K562 (cell line): ENCODE results near the gene ROBO2. TPM values are rescaled to one million over a fixed set of nuclear protein-coding genes. Genes with fewer than 3 reads are reported as not detected.

ENCODE experiments used
- ATAC-seq: fragments of 200-7000 bp; cut with Tn5 transposase; 3 replicates; pipeline ENCODE4 v1.9.1; 2020; ENCODE audit warnings: moderate library complexity
- BruUV-seq: library from RNA; stranded (reverse); fragments of 400-500 nt; replicated peaks from 2 replicates; lab custom pipeline; 2021; lab: Mats Ljungman, UMichigan
- CTCF ChIA-PET: fragments of 300-600 bp; formaldehyde crosslinking; extraction: SDS; loops from one replicate; lab custom pipeline; 2021; ENCODE audit warnings: low intra/inter-chr PET ratio; lab: Yijun Ruan, JAX
- POLR2A ChIA-PET: fragments of 300-600, 350-650 bp; sonication (Branson Sonifier 250); formaldehyde crosslinking; extraction: SDS; loops from one replicate; lab custom pipeline; 2021; ENCODE audit warnings: antibody characterized with exemption, inconsistent platforms; lab: Yijun Ruan, JAX
- DNase-seq, 4 experiments: peaks; one replicate each; pipeline versions ENCODE4 v3.0.0 to v3.0.0-alpha.2; 2011 to 2018; ENCODE audit warnings: low spot score in 3 of 4, mixed read lengths in 3 of 4; ENCODE audit errors: extremely low read depth in 1 of 4
- FAIRE-seq: peaks from 2 replicates; lab custom pipeline; 2011; peaks lifted over from hg19 to GRCh38; lab: Jason Lieb, UNC
- H2AFZ ChIP-seq: 2 replicates; pipeline ENCODE4 v1.6.0; 2011; ENCODE audit warnings: low read depth, low read length, control low read depth, inconsistent platforms
- H3K27ac ChIP-seq: fragments of 200-600 bp; 3 replicates; pipeline ENCODE4 v1.8.0; 2011; ENCODE audit warnings: low read depth, mild to moderate bottlenecking, control low read depth, inconsistent platforms, low read length, moderate library complexity, mixed read lengths; ENCODE audit errors: extremely low read depth
- H3K27me3 ChIP-seq, 2 experiments: fragments of 300-600 bp in 1 of 2; 2 replicates in 1 of 2; 3 replicates in 1 of 2; pipeline versions ENCODE4 v1.6.0 to v1.8.0; 2011; ENCODE audit warnings: inconsistent platforms in 2 of 2, low read length in 2 of 2, mild to moderate bottlenecking in 1 of 2, mixed read lengths in 1 of 2, moderate library complexity in 1 of 2; ENCODE audit not compliant: control insufficient read depth in 2 of 2, insufficient read depth in 2 of 2
- H3K36me3 ChIP-seq: fragments of 300-600 bp; 3 replicates; pipeline ENCODE4 v1.8.0; 2011; ENCODE audit warnings: mild to moderate bottlenecking, low read length, inconsistent platforms; ENCODE audit not compliant: control insufficient read depth, insufficient read depth
- H3K4me1 ChIP-seq, 2 experiments: fragments of 200-600 bp in 1 of 2; replicated peaks in 1 of 2; 2 replicates in 1 of 2; 3 replicates in 1 of 2; pipeline versions ENCODE4 v1.5.1 to v1.8.0; 2011; ENCODE audit warnings: inconsistent platforms in 2 of 2, low read length in 2 of 2, mild to moderate bottlenecking in 1 of 2, mixed read lengths in 1 of 2, moderate library complexity in 1 of 2; ENCODE audit not compliant: control insufficient read depth in 2 of 2, insufficient read depth in 2 of 2
- H3K4me2 ChIP-seq: 2 replicates; pipeline ENCODE4 v1.6.1; 2011; ENCODE audit warnings: low read length, control low read depth, inconsistent platforms, mixed read lengths; ENCODE audit not compliant: insufficient read depth
- H3K4me3 ChIP-seq: fragments of 200-600 bp; sonication (generic), shearing (Covaris generic); 2 replicates; pipeline ENCODE4 v1.5.1; 2016; ENCODE audit warnings: control low read depth, inconsistent platforms
- H3K79me2 ChIP-seq: fragments of 200-600 bp; 3 replicates; pipeline ENCODE4 v1.8.0; 2011; ENCODE audit warnings: low read length, inconsistent platforms; ENCODE audit not compliant: control insufficient read depth, insufficient read depth
- H3K9ac ChIP-seq, 2 experiments: 2 replicates each; pipeline versions ENCODE4 v1.6.0 to v1.6.1; 2011; ENCODE audit warnings: low read depth in 2 of 2, low read length in 2 of 2, control low read depth in 1 of 2, inconsistent platforms in 1 of 2, mild to moderate bottlenecking in 1 of 2, mixed read lengths in 1 of 2; ENCODE audit not compliant: insufficient read depth in 1 of 2
- H3K9me1 ChIP-seq: one replicate; pipeline ENCODE4 v1.6.0; 2011; ENCODE audit warnings: inconsistent platforms, mild to moderate bottlenecking, low read length, moderate library complexity; ENCODE audit not compliant: control insufficient read depth, insufficient read depth
- H3K9me3 ChIP-seq: replicated peaks from 2 replicates; pipeline ENCODE4 v1.5.1; 2011; ENCODE audit warnings: low read depth, low read length, inconsistent platforms; ENCODE audit not compliant: control insufficient read depth, insufficient read depth
- H4K20me1 ChIP-seq: replicated peaks from 2 replicates; pipeline ENCODE4 v1.6.1; 2011; ENCODE audit warnings: low read length, inconsistent platforms, mixed read lengths; ENCODE audit not compliant: control insufficient read depth, insufficient read depth
- FOXM1 ChIP-seq, 2 experiments: fragments of 450-650 bp in 1 of 2; sonication (generic) in 1 of 2; formaldehyde crosslinking in 1 of 2; IDR thresholded peaks; 2 replicates each; pipeline versions ENCODE4 v1.6.1 to v1.9.0; 2017 to 2022; ENCODE audit warnings: low read depth in 2 of 2, mild to moderate bottlenecking in 2 of 2, missing genetic modification reagents in 1 of 2, moderate library complexity in 1 of 2
- HDAC1 ChIP-seq, 2 experiments: fragments of 450-650 bp; IDR thresholded peaks; 2 replicates each; pipeline ENCODE4 v1.6.1; 2016 to 2017; ENCODE audit warnings: inconsistent platforms in 1 of 2, mild to moderate bottlenecking in 1 of 2, moderate library complexity in 1 of 2
- KLF10 ChIP-seq: fragments of 250-450 bp; sonication (Bioruptor Pico); IDR thresholded peaks from 2 replicates; pipeline ENCODE4 v1.6.1; 2021; ENCODE audit warnings: matching md5 sums
- NR2C2 ChIP-seq, 2 experiments: fragments of 200-800 bp in 1 of 2; sonication (Bioruptor generic) in 1 of 2; sonication (generic) in 1 of 2; formaldehyde crosslinking in 1 of 2; IDR thresholded peaks; 2 replicates each; pipeline versions ENCODE4 v1.6.1 to v1.8.0; 2016 to 2022; ENCODE audit warnings: mild to moderate bottlenecking in 1 of 2, missing compliant biosample characterization in 1 of 2, missing genetic modification characterization in 1 of 2, missing genetic modification reagents in 1 of 2
- PHB2 ChIP-seq: fragments of 450-650 bp; IDR thresholded peaks from 2 replicates; pipeline ENCODE4 v1.6.1; 2017; ENCODE audit warnings: low read depth
- RAD51 ChIP-seq: fragments of 450-650 bp; IDR thresholded peaks from 2 replicates; pipeline ENCODE4 v1.7.1; 2016; ENCODE audit warnings: low read depth, mild to moderate bottlenecking, borderline replicate concordance
- SRF ChIP-seq, 2 experiments: fragments of 250-450, 450-650 bp in 1 of 2; sonication (Bioruptor Pico) in 1 of 2; sonication (generic) in 1 of 2; formaldehyde crosslinking; IDR thresholded peaks; 2 replicates each; pipeline versions ENCODE4 v1.5.0 to v1.5.1; 2020 to 2022; ENCODE audit warnings: mild to moderate bottlenecking in 1 of 2, missing genetic modification reagents in 1 of 2
- TAF15 ChIP-seq: fragments of 200-400 bp; formaldehyde crosslinking; IDR thresholded peaks from 2 replicates; pipeline ENCODE4 v1.6.1; 2017; ENCODE audit warnings: mild to moderate bottlenecking, low read depth, low read length, moderate library complexity
- ZNF124 ChIP-seq: sonication (generic); formaldehyde crosslinking; IDR thresholded peaks from 2 replicates; pipeline ENCODE4 v1.8.1; 2022; ENCODE audit warnings: missing genetic modification reagents
- ZNF3 ChIP-seq: fragments of 250-450 bp; sonication (Bioruptor Pico); IDR thresholded peaks from 2 replicates; pipeline ENCODE4 v1.5.0; 2021; ENCODE audit warnings: mild to moderate bottlenecking, moderate library complexity
- WGBS: fragments of 100-300 bp; shearing (Covaris generic); methylation state at CpG from one replicate; pipeline ENCODE4 v1.1.6; 2016; ENCODE audit warnings: low coverage, mixed read lengths; ENCODE audit not compliant: insufficient coverage; ENCODE audit errors: missing lambda C conversion rate; 5-methylcytosine and 5-hydroxymethylcytosine counted together
- in situ Hi-C: fragments of 300-500 bp; cut with MboI; formaldehyde crosslinking; loops from 4 replicates; pipeline ENCODE4 v1.15.0; 2018; ENCODE audit warnings: inconsistent platforms, mixed read lengths
- intact Hi-C: fragments of 100-400 bp; cut with micrococcal nuclease; formaldehyde crosslinking; loops from 2 replicates; pipeline ENCODE4 v1.14.2; 2022
- polyA plus RNA-seq, 8 experiments: library from polyadenylated mRNA; depleted of rRNA in 4 of 8; stranded (reverse) in 5 of 8; unstranded in 3 of 8; fragments of >200 nt; fragmentation: Nextera tagmentation in 2 of 8; fragmentation: Illumina TruSeq in 1 of 8; extraction: Ambion mirVana in 2 of 8; extraction: Trizol in 1 of 8; gene quantifications; 2 replicates each; pipeline versions ENCODE4 v1.2.1 to v1.2.3, GENCODE V29; 2011 to 2014; ENCODE audit warnings: inconsistent platforms in 1 of 8, missing spikeins in 1 of 8
- total RNA-seq, 7 experiments: library from RNA; depleted of rRNA in 6 of 7; stranded (reverse); fragments of >200 nt in 6 of 7; fragmentation: Illumina TruSeq in 2 of 7; extraction: Trizol in 2 of 7; gene quantifications; 2 replicates each; pipeline versions ENCODE4 v1.2.1 to v1.2.3, GENCODE V29; 2011 to 2021; ENCODE audit warnings: low replicate concordance in 1 of 7
- TF ChIP-seq, protein P1 (sequence below): fragments of 450-650 bp; formaldehyde crosslinking; IDR thresholded peaks from 2 replicates; pipeline ENCODE4 v1.4.0; 2020; ENCODE audit warnings: mild to moderate bottlenecking, mixed read lengths
- TF ChIP-seq, protein P2 (sequence below): sonication (generic); formaldehyde crosslinking; IDR thresholded peaks from 2 replicates; pipeline ENCODE4 v1.8.1; 2022; ENCODE audit warnings: missing genetic modification reagents

Gene ROBO2
- total and polyA plus RNA-seq, 9 of the 15 experiments (the other 6 are each of a cell fraction or from before 2014, with no cell fraction given), result 0.84 to 3.0 (median 1.7) TPM

DNA sequence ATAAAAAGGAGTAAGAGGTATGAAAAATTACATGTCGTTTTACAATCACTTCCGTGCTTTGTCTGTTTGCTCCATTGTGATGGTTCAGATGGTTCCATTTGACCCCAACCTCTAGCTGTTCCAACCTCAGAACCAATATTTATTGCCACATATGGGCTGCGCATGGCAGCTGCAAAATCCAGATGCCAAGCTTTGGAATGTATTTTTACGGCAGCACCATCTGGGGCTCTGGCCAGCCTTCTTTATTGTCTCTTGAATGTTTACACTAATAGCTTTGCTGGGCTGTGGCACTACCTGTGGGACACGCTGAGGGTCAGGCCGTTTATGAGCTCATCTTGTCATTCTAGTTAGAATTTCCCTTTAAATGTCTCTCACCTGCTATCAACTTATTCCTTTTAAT, 219.8 kb downstream of the ROBO2 start:
- TF ChIP-seq TAF15, result no peak
- TF ChIP-seq PHB2, result no peak
- TF ChIP-seq ZNF124 (CRISPR knock-in tag), result no peak
- TF ChIP-seq NR2C2 (CRISPR knock-in tag; IDR thresholded peaks at IDR 0.05), result no peak
- no peak for TF ChIP-seq NR2C2 (tag; IDR thresholded peaks at IDR 0.05)
- no peak for TF ChIP-seq ZNF3 (CRISPR knock-in tag)
- TF ChIP-seq, all 486 proteins: peak for 0
- no peak overlapping the region for H3K4me2 ChIP-seq
- no peaks in the 10 kb centered on the region for H3K36me3 ChIP-seq
- no peak overlapping the region for H3K4me3 ChIP-seq
- H3K4me1 ChIP-seq, result no peaks in the 10 kb centered on the region
- 37% methylated on average over 6 of the region's 6 CpGs for WGBS
- no peaks in the 10 kb centered on the region for H3K27me3 ChIP-seq
- no peaks in the 10 kb centered on the region for H4K20me1 ChIP-seq
- no peaks in the 10 kb centered on the region for H3K9me3 ChIP-seq
- POLR2A ChIA-PET, result no interaction called here
- CTCF ChIA-PET, result no interaction called here
- no peak for FAIRE-seq
- H2AFZ ChIP-seq, result no peak overlapping the region
- DNase-seq, result no peak
- BruUV-seq, result no TSS peak
- intact Hi-C loops (loop anchor here (5.0 kb wide), 1 partner anchor 82 kb away; no protein-coding TSS in a partner anchor), in situ Hi-C loops (no loop called here)
- H3K27ac ChIP-seq, result no peak overlapping the region
- no peaks in the 10 kb centered on the region for H3K79me2 ChIP-seq
- no peak overlapping the region for H3K9ac ChIP-seq
- H3K9me1 ChIP-seq, result no peaks in the 10 kb centered on the region
- ATAC-seq, result no peak

DNA sequence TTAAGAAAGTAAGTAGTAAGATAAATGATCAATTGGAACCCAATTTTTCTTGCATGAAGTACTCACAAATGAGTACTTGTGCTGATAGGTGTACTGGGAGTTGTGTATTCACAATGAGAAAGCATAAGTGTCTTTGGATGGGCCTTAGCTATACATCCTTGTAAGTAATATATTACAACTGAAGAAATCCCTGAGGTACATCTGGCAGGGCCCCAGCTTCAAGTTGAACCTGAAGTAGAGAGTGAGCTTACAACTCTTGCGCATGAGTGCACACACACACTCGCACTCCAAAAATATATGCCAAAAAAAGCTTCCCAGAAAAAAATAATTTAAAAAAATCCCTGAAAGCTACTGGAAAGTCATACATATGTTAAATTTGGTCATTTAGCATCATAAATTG, 222.5 kb downstream of the ROBO2 start:
- no peak for ATAC-seq
- BruUV-seq, result no TSS peak
- H3K4me2 ChIP-seq, result no peak overlapping the region
- CTCF ChIA-PET, result interaction anchor here (0.5 kb wide), 1 partner anchor 205 kb away, joined by 3 read pairs; no protein-coding TSS in a partner anchor
- 17% methylated on average over 2 of the region's 2 CpGs for WGBS
- no peak overlapping the region for H3K4me3 ChIP-seq
- H3K9me3 ChIP-seq, result no peaks in the 10 kb centered on the region
- H4K20me1 ChIP-seq, result no peaks in the 10 kb centered on the region
- no peak overlapping the region for H3K27ac ChIP-seq
- TF ChIP-seq, protein P1, sequence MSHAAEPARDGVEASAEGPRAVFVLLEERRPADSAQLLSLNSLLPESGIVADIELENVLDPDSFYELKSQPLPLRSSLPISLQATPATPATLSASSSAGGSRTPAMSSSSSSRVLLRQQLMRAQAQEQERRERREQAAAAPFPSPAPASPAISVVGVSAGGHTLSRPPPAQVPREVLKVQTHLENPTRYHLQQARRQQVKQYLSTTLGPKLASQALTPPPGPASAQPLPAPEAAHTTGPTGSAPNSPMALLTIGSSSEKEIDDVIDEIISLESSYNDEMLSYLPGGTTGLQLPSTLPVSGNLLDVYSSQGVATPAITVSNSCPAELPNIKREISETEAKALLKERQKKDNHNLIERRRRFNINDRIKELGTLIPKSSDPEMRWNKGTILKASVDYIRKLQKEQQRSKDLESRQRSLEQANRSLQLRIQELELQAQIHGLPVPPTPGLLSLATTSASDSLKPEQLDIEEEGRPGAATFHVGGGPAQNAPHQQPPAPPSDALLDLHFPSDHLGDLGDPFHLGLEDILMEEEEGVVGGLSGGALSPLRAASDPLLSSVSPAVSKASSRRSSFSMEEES, result no peak
- no peak for TF ChIP-seq SRF (CRISPR knock-in tag; IDR thresholded peaks at IDR 0.05)
- TF ChIP-seq FOXM1 (IDR thresholded peaks at IDR 0.05; ENCODE audit: low read depth), result no peak
- TF ChIP-seq FOXM1 (CRISPR knock-in tag; IDR thresholded peaks at IDR 0.05; ENCODE audit: low read depth), result no peak
- TF ChIP-seq, protein P2, sequence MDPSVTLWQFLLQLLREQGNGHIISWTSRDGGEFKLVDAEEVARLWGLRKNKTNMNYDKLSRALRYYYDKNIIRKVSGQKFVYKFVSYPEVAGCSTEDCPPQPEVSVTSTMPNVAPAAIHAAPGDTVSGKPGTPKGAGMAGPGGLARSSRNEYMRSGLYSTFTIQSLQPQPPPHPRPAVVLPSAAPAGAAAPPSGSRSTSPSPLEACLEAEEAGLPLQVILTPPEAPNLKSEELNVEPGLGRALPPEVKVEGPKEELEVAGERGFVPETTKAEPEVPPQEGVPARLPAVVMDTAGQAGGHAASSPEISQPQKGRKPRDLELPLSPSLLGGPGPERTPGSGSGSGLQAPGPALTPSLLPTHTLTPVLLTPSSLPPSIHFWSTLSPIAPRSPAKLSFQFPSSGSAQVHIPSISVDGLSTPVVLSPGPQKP, result no peak
- no peak for TF ChIP-seq NR2C2 (CRISPR knock-in tag; IDR thresholded peaks at IDR 0.05)
- TF ChIP-seq NR2C2 (tag; IDR thresholded peaks at IDR 0.05), result no peak
- no peak for TF ChIP-seq RAD51
- TF ChIP-seq KLF10 (CRISPR knock-in tag), result no peak
- no peak for TF ChIP-seq HDAC1 (IDR thresholded peaks at IDR 0.05)
- TF ChIP-seq, all 486 proteins: peak for 0
- H3K9ac ChIP-seq, result no peak overlapping the region
- FAIRE-seq (no peak), DNase-seq (no peak)
- no peaks in the 10 kb centered on the region for H3K79me2 ChIP-seq
- no peaks in the 10 kb centered on the region for H3K9me1 ChIP-seq
- H3K27me3 ChIP-seq, result no peaks in the 10 kb centered on the region
- in situ Hi-C loops (no loop called here), intact Hi-C loops (no loop called here)
- H2AFZ ChIP-seq, result no peak overlapping the region
- POLR2A ChIA-PET, result no interaction called here
- H3K4me1 ChIP-seq, result no peaks in the 10 kb centered on the region
- H3K36me3 ChIP-seq, result no peaks in the 10 kb centered on the region
